Stimulated activated CD4-positive, alpha-beta T cell treated with anti-CD3 and anti-CD28 coated beads, Interleukin-4, amount 100 ng/mL, for 4 hours (primary cell): Measurements from ENCODE around the gene QRICH1.

Experiments used
- DNase-seq, 2 experiments: peaks; one replicate each; pipeline ENCODE4 v3.0.0-alpha.2; 2020

The QRICH1 gene

DNA sequence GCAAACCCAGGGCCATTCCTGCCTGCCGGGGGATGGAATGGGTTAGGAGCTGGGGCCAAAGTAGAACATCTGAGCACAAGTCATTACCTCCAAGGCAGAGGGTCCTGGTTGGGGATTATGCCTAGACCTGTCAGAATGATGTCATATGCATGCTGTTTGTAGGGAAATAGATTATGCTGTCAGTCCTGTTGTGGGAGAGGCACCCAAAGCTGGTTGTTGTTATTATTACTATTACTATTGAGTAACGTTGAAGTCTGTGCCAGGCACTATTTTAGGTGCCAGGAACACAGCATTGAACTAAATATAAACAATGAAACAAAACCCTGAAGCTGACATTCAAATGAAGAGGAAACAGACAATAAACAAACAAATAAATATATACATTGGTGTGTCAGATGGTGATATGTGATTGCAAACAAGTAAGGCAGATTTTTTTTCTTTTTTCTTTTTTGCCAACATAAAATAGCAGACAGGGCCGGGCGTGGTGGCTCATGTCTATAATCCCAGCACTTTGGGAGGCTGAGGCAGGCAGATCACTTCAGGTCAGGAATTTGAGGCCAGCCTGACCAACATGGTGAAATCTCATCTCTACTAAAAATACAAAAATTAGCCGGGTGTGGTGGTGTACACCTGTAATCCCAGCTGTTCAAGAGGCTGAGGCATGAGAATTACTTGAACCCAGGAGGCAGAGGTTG lies 101.9 kb downstream of the QRICH1 start:
- no peak for DNase-seq

DNA sequence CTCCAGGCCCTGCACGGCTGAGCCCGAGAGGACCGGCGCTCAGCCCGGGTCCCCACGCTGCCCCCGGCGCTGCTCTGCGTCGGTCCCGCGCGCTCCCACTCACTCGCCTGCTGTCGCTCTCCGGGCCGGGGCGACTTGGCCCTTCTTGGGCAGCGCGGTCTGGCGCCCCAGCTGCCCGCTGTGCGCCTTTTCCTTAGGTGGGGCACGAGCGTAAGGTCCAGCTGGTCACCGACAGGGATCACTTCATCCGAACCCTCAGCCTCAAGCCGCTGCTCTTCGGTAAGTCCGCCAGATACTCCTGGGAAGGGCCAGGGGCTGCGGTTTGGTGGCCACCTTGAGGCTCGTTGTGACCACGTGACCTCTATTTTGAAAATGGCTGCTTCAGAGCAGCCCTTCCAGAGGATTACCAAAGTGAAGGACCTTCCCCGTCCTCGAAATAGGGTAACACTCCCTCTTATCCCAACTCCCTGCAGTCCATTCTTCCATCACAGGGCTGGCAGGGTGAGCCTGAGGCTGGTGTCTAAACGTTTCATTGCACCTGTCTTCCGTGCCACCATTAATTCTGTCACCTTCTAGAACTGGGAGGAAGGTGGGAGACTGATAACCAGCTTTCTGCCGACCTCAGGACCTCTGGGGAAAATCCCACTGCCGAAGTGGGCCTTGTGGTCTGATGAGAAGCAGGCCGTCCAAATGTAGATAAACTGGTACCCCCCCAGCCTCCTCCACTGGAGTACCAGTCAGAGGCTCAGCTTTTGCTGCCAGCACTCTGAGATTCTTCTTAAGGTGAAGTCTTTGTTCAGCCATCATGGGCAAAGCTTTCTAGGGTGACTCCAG lies 103.0 kb downstream of the QRICH1 start:
- DNase-seq, result peak in 1 of 2 experiments; percentile 10

DNA sequence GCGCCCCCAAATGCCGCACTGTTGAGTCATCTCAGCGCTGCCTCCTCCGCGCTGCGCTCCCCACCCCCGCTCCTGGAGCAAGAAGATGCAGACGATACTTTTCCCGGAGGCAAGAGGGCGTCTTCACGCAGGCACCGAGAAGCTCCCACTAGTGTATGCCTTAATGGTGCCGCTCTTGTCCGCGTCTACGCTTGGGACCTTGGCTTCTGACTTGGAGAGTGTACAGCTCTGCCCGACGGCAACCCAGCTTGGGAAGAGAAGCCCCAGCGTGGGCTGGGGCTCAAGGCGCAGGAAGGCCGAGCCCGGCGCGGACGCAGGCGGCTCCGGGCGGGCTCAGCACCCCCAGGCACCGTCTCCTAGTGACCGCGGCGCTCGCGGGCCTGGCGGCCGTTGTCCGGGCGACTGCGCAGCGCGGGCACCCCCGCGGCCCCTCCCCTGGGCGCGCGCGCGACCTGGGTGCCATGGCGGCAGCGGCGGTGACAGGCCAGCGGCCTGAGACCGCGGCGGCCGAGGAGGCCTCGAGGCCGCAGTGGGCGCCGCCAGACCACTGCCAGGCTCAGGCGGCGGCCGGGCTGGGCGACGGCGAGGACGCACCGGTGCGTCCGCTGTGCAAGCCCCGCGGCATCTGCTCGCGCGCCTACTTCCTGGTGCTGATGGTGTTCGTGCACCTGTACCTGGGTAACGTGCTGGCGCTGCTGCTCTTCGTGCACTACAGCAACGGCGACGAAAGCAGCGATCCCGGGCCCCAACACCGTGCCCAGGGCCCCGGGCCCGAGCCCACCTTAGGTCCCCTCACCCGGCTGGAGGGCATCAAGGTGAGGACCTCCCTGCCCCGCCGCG lies 103.9 kb downstream of the QRICH1 start, which contains the start of gene P4HTM:
Gene P4HTM, plus strand, starts transcription at position 446 of the 840 bp plus-strand sequence. Its CDS starts 16 bp downstream, at position 462.
- DNase-seq, result peak; percentile 82 to 90

DNA sequence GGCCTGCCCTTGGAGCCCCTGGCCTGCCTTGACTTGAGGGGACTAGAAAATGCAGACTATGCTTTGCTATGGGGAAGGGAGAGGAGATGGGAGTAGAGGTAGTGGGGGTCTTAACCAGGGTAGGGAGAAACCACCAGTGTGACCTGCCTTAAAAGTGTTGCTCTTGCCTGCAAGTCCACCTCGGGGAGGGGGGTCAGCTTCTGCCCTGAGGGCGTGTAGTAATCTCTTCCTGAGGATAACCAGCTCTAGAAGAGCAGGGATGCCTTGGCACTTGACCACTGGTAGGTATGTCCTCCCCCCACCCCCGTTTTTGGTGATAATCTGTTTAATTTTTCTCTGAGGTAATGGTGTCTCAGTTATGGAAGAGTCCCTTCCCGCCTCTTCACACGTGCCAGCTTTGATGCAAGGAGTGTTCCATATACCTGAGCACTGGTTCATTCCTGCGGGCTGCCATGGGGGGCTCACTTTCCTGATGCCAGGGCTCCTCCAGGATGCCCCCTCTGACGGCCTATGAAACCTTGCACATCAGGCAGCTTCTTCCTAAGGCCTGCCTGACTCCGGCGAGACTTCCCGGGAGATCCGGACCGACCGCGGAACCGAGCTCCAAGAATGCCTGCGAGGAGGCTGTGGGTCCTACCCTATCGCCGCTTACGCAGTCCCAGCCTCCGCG lies 104.6 kb downstream of the QRICH1 start:
- no peak for DNase-seq

DNA sequence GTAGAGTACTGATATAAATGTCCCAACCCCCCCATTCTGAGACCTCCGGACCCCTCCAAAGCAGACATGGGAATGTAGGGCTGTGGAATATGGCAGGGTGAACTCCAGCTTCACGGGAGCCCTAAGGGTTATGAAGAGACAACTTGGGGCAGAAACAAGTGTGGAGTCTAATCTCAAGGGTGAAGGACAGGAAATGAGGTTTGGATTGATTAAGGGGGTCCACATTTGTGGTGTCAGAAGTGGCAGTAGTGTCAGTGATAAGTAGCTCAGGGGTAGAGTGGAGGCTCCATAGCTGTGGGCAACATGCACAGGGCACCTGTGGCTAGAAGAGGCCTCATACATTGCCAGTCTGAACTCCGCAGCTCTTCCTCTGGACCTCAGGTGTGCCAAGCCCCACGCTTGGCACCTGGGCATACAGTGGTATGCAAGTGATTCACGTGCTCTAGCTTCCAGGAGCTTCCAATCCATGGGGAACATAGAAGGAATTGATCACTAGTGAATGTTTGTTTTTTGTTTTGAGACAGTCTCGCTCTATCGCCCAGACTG lies 108.0 kb downstream of the QRICH1 start:
- DNase-seq, result no peak

DNA sequence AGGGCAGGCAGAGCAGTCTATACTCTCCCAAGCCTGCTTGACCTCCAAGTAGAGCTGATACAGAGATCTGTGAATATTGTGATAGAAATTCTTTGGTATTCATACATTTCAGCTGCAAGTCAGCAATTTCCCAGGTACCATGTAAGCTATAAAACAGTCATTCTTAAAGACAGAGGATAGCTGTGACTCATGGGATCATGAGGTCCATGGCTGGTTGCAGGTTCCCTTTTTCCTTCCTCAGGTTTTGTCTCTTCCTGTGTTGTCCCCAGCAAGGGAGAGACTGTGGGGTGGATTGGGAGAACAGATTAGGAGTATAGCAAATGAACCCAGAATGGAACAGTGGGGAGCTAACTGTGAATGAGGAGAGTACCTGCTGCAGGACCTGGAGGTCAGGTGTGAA lies 109.2 kb downstream of the QRICH1 start:
- DNase-seq, result no peak

DNA sequence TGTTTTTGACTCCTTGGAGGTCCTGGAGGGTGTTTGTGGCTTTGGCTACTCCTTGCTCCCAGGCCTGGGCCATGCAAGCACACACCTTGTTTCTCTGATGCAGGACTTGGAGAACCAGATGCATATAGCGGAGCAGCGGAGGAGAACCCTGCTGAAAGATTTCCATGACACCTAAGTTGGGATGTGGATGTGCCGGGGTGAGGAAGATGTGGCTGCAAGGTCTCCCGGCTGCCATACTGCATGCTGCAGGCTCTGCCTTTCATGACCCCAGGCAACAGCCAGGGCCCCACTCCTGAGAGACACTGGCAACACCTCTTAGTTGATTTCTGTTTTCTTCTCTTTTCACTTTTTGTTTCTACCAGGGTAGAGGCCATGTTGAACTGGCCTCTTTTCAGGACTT lies 110.8 kb downstream of the QRICH1 start:
- no peak for DNase-seq

DNA sequence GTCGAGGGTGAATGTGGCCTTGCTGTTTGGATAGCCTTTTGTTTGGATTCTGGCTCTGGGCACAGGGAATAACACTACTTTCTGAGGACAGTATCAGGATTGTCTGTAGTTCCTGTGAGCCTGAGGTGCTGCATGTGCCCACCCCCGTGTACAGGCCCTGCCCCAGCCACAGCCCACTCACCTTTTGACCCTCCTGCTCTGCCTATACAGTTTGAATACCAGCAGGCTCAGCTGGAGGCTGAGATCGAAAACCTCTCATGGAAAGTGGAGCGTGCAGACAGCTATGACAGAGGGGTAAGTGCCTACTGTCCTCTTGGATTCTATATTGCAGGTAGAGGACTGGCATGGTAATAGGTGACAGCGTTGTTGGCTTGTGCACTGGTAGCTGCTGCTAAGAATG lies 111.2 kb downstream of the QRICH1 start:
- no peak for DNase-seq

DNA sequence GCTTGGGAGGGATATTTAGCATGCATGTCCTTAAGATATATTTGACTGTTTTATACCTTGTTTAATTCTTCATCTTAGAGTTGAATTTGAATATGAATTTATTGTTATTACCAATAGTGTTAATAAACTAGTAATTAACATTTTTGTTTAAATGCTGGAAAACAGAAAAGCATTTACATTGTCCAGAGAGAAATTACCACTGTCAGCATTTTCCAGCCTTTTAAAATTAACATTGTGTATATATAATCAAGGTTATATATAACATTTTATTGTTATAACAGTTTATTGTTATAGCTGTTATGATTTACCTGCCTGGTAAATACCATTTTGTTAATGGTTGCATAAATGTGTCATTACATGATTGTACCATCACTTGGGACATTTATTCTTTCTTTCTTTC lies 111.9 kb downstream of the QRICH1 start:
- no peak for DNase-seq

DNA sequence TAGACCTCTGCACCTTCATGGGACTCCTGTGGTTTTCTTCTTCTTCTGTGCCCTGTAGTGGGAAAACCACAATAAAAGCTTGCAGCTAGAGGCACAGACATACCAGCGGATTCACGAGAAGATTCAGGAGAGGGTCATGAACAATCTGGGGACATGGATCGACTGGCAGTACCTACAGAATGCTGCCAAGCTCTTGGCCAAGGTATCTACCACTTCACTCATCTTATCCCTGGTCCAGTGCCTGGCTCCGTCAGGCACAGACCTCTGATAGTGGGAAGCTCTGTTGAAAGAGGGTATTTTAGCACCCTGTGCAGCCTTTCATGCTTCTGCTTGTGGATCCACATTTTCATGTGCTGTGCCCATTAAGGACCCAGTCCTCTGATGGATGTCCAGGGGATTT lies 113.6 kb downstream of the QRICH1 start:
- no peak for DNase-seq
